ENCODE results near the gene PDK2.

PDK2 gene

GRCh38 chr17:50135316-50136095, 40.4 kb downstream of the PDK2 start:
- no peak for DNase-seq (ENCODE audit: low read depth in 2 of 2)

DNA sequence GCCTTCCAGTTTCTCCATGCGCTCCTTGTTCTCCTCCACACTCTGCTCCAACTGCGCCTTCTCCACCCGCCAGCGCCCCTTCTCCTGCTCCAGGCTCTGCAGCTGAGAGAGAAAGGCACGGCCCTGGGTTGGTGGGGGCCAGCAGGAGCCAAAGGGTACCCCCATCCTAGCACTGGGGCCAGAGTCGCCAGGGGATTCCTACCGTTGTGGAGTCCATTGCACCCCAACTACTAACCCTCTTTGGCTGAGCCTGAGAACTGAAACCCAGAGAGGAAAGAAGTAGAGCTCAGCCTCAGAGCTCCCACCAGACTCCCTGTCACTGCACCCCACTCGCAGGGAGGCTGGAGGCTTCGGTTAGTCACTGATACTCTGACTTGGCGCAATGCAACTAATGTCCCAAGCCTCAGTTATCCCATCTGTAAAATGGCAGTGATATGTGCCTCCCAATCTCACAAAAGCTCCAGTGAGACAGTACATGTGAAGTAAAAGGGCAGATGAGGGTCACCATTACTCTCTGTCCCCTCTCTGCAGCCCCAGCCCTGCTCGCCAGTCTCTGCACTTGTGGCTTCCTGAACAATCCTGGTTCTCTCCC, 41.0 kb downstream of the PDK2 start:
- no peak for DNase-seq (ENCODE audit: low read depth in 2 of 2)

DNA sequence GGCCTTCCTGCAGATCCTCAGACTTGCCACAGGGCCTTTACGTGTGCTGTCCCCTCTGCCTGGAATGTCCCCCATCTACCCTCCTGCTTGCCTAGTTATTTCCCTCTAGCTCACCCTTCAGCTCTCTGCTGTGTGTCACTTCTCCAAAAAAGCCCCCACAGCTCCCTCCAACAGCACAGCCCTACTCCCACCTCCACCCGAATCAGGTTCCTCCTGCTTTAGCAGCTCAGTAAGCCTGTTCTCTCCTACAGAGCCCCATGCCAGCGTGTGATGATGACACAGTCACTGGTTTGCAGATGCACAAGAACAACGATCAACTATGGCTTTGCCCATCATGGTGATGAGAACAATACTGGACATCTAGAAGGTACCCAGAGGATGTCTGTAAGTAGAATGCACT, 41.9 kb downstream of the PDK2 start:
- DNase-seq (ENCODE audit: low read depth in 2 of 2), result no peak

- no peak for DNase-seq (ENCODE audit: low read depth in 2 of 2)
Measured at GRCh38 chr17:50139185-50139783, 44.1 kb downstream of the PDK2 start.

DNA sequence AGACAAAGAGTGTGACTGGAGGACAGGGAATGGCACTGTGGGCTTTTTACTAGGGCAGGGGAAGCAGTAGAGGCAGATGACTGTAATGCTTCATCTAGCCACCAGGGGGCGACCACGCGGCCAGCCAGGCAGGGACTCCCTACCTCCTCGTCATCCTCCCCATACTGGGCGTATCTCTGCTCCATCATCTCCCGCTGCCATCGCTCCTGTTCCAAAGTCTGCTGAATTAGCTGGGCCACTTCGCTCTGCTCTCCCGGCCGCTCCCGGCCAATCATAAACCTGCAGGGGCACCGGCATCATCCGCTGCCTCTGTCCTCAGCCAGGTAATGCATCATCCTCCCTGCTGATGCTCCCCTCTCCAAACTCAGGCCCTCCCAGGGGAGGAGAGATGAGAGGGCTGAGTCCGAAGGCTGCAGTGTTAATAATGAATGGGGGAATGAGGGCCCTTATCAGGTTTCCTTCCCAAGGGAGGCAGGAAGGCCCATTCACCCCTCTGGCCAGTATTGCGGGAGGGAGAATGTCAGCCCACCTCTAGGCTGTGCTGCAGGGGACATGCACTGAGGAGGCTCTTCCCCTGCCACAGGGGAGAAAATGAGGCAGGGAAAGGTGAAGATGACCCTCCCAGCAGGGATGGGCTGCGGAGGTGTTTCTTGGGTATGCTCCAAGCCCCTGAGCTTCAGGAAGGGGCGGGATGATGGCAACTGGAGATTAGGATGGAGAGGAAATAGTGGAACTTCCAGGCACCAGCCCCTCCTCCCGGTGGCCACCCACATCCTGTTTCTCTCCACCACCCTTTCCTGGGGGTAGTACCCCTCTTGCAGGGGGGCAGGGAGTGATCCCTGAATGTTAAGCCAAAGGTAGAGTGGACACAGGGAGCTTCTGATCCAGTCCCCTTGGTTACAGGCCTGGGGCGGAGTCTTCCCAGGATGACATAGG, 45.1 kb downstream of the PDK2 start:
- DNase-seq (ENCODE audit: low read depth in 2 of 2), result no peak

DNA sequence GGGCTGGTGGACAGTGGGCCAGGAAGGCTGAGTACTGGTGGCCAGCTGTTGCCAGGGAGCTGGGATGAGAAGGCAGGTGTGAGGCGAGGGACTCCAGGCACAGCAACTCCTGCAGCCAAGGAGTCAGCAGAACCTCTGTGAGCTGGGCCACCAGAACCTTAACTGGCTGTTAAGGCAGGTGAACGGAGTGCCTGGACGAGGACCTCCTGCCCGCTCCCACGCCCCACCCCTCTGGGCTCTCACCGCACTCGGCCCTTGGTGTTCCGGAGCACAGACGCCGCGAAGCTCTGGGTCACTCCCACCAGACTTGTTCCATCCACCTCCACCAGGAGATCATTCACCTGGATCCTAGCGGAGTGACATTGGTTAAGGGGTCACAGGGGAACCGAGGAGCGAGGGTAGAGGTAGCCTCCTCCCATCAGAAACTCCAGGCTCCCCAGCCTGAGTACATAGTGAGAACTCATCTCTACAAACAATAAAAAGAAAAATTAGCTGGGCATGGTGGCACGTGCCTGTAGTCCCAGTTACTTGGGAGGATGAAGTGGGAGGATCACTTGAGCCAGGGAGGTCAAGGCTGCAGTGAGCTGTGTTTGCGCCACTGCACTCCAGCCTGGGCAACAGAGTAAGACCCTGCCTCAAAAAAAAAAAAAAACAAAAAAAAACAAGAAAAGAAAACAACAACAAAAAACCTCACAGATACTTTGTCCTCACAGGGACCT, 46.0 kb downstream of the PDK2 start:
- DNase-seq (ENCODE audit: low read depth in 2 of 2), result no peak

- DNase-seq (ENCODE audit: low read depth in 2 of 2), result no peak
Measured at GRCh38 chr17:50141745-50142110, 46.6 kb downstream of the PDK2 start.

- DNase-seq (ENCODE audit: low read depth in 2 of 2), result no peak
Measured at GRCh38 chr17:50143461-50144176, 48.5 kb downstream of the PDK2 start.

GRCh38 chr17:50144355-50144754, 49.2 kb downstream of the PDK2 start:
- DNase-seq (ENCODE audit: low read depth in 2 of 2), result no peak

GRCh38 chr17:50144845-50145531, 49.8 kb downstream of the PDK2 start:
- no peak for DNase-seq (ENCODE audit: low read depth in 2 of 2)

DNA sequence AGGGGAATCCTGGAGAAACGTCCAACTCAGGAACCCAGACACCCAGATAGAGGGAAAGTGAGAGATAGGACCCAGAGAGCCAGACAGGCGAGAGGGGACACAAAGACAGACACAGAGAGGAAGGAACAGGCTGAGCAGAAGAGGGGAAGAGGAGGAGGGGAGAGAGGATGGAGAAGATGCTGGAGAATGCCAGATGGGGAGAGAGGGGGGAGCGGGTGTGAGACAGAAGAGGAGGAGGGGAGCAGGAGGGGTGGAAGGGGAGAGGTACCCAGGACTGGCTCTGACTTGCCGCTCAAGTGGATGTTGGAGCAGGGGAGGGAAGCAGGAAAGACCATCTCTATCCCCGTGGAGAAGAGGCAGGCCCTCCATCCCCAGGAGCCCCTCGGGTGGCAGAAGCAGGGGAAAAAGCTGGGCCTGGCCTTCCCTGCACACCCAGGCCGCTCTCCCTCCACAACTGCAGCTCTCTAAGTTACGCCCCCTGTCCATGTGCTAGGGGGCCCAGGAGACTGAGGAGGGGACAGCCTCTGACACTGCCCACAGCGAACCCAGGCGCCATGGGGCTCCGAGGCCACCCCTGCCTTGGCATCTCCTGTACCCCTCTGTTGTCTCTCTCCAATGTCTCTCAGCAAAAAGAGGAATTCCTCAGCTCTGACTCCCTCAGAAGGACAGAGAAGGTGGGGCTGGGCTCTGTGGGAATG, 50.5 kb downstream of the PDK2 start:
- DNase-seq (ENCODE audit: low read depth in 2 of 2), result no peak

GRCh38 chr17:50146230-50146926, 51.2 kb downstream of the PDK2 start:
- DNase-seq (ENCODE audit: low read depth in 2 of 2), result no peak

DNA sequence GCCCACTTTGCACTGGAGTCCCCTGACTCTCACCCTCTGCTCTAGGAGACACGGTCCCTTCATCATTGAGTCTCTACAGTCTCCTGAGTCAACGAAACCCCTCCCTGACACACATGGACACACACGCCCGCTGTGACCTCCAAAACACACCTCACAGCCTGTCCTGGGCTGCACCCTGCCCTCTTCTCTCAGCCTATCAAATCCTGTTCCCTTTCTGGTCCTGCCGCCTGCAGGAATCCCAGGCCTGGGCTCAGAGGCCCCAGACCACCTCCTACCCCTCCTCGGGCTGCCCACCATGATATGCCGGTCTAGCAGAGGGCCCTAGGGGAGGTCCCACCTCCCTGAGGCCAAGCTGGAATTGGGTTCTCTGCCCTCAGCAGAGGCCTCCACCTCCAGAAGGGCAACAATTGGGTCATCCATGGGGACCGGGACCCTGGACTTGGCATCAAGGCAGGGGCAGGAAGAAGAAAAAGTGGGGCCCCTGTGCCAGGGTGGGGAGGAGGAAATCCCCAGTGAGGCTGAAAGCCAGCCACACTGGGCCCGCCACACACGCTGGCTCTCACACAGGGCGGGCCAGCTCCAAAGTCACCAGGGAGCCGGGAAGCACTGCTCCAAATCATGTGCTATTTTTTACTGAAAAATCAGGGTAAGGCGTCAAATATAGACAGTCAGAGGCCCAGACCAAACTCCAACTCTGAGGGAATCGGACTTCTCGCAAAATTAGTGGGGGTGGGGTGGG, 51.9 kb downstream of the PDK2 start:
- DNase-seq (ENCODE audit: low read depth in 2 of 2), result no peak

DNA sequence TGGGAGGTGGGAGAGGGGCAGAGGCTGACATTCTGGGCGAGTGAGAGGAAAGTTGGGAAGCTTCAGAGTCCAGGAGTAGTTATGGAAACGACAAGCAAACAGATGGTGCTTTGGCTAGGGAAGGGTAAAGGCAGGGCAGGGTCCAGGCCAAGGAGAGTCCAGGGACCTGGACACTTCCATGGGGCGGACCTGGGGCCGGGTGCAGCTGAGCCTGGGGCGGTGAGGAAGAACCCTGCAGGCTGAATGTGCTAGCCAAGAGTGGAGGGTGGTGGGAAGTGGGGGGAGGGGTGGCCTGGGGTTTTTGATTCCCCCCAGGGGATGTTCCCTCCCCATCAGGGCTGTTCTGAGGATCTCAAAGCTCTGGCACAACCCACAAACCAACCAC, 52.7 kb downstream of the PDK2 start:
- DNase-seq (ENCODE audit: low read depth in 2 of 2), result no peak

DNA sequence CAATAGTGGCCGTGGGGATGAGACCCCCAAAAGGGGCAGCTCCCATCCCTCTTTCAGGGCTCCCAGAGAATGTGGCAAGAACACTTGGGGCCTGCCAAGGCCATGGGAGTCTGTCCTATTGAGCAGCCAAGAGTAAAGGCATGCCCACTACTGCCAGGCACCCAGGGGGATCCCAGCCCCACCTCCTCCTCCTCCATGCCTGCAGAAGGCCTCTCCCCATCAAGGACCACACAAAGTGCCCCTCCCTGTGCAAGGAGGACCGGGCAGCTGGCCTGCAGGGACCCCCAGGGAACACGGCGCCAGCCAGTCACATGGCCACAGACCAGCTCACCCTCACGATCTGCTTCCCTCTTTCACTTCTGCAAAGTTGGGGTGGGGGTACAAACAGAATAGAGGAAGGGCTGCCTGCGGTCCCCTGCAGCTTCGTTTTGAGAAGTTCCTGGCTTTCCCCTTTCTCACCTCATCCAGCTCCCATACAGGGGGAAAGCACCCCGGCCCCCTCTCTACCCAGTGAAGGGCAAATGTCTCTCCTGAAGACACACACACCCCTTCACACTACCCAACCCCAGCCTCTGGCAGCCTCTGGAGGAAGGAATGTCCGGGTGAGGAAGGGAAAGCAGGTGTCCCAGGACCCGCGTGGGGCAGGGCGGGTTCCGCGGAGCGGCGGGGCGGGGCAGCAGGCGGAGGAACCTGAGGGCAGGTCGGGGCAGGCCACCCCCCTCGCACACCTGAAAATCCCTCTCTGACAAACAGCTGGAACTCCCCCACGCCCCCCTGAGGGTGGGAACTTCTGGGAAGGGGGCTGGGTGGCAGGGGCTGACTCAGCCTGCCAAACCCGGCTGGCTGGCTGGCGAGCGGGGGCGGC, 53.3 kb downstream of the PDK2 start:
- DNase-seq (ENCODE audit: low read depth in 2 of 2), result no peak

DNA sequence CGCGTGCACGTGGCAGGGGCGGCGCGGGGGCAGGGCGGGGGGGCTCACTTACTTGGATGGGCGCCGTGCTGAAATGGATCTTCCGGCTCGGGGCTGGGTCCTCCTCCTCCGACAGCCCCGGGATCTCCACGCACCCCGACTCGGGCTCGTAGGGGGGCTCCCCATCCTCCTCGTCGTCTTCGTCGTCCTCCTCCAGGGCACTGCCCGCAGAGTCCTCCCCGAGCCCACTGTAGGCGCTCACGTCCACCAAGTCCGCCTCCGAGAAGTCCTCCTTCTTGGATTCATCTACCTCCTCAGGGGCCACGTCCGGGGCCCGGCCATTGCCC, 53.9 kb downstream of the PDK2 start:
- DNase-seq (ENCODE audit: low read depth in 2 of 2), result no peak

Data from fibroblast of skin of left quadriceps (primary cell).